Calu3 (cell line): ENCODE results near the gene PRDM2. TPM values are rescaled to one million over a fixed set of nuclear protein-coding genes. Genes with fewer than 3 reads are reported as not detected.

Experiments
- BruUV-seq: library from RNA; stranded (reverse); fragments of 400-500 nt; replicated peaks from 2 replicates; lab custom pipeline; 2021; lab: Mats Ljungman, UMichigan
- CTCF ChIA-PET: fragments of 300-600 bp; sonication (Branson Sonifier 250); formaldehyde crosslinking; loops from one replicate; lab custom pipeline; 2022; ENCODE audit warnings: antibody characterized with exemption; lab: Charles Lee
- DNase-seq: peaks from one replicate; pipeline ENCODE4 v3.0.0; 2022
- H3K27ac Mint-ChIP-seq: one replicate; pipeline ENCODE4 v1.8.0; 2022; ENCODE audit warnings: mixed read lengths; ENCODE audit not compliant: unreplicated experiment
- H3K27me3 Mint-ChIP-seq: one replicate; pipeline ENCODE4 v1.8.0; 2022; ENCODE audit warnings: mixed read lengths; ENCODE audit not compliant: unreplicated experiment
- H3K36me3 Mint-ChIP-seq: one replicate; pipeline ENCODE4 v1.8.0; 2022; ENCODE audit warnings: mild to moderate bottlenecking, moderate library complexity, mixed read lengths; ENCODE audit not compliant: insufficient read depth, unreplicated experiment
- H3K4me1 Mint-ChIP-seq: one replicate; pipeline ENCODE4 v1.8.0; 2022; ENCODE audit warnings: mild to moderate bottlenecking, low read depth, mixed read lengths; ENCODE audit not compliant: unreplicated experiment
- H3K4me3 Mint-ChIP-seq: one replicate; pipeline ENCODE4 v1.8.0; 2022; ENCODE audit warnings: mild to moderate bottlenecking, low read depth, moderate library complexity, mixed read lengths; ENCODE audit not compliant: unreplicated experiment
- H3K9me3 Mint-ChIP-seq: one replicate; pipeline ENCODE4 v1.8.0; 2022; ENCODE audit warnings: low read depth, mixed read lengths; ENCODE audit not compliant: unreplicated experiment
- intact Hi-C: fragments of 100-400 bp; cut with micrococcal nuclease; formaldehyde crosslinking; loops from one replicate; pipeline ENCODE4 v1.10.0; 2022; ENCODE audit not compliant: unreplicated experiment
- total RNA-seq: library from RNA; stranded (reverse); gene quantifications from 2 replicates; pipeline ENCODE4 v1.2.3, GENCODE V29; 2022
- TF ChIP-seq, protein P1 (sequence below): fragments of 200-600 bp; IDR thresholded peaks from one replicate; pipeline ENCODE4 v1.8.0; 2022; ENCODE audit warnings: antibody characterized with exemption; ENCODE audit not compliant: unreplicated experiment

The PRDM2 gene
- total RNA-seq, 1 experiment from 2014 or later, result 29.9 TPM

DNA sequence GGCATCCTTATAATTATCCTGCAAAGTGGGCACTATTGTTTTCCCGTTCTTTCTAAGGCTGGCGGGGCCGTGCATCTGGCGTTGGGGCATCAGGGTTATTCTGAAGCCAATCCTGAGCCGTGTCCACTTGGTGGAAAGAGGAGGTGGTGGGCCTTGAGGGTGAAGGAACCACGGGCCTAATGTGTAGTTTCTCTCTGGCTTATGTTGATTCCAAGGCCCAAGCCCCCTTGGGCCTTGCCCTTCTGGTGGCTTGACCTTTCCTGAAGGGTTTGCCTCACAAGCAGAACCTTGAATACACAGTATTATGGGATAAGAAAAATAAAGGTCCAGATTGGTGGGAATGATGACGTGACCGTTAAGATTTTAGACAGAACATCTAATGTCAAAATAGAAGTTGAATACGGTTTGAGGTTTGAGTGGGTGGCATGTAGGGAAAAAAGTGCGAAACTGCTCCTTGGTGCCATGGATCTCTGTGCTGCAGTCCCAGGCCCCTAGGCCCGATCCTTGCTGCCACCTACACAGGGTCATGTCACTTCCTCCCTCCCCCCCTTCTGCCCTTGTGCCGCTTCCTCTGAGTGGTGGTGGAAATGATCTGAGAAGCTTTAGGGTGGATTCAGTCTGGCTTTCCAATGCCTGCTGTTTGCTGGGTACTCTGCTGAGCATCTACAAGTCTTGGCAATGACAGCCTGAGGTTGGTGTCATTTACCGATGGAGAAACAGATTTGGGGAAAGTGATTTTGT is 90.5 kb downstream of the PRDM2 start:
- no peak overlapping the region for H3K4me3 Mint-ChIP-seq
- CTCF ChIA-PET, result no interaction called here
- BruUV-seq, result no TSS peak
- intact Hi-C loops, result no loop called here
- H3K36me3 Mint-ChIP-seq, result peaks cover 7% of the 10 kb centered on the region
- TF ChIP-seq, protein P1, sequence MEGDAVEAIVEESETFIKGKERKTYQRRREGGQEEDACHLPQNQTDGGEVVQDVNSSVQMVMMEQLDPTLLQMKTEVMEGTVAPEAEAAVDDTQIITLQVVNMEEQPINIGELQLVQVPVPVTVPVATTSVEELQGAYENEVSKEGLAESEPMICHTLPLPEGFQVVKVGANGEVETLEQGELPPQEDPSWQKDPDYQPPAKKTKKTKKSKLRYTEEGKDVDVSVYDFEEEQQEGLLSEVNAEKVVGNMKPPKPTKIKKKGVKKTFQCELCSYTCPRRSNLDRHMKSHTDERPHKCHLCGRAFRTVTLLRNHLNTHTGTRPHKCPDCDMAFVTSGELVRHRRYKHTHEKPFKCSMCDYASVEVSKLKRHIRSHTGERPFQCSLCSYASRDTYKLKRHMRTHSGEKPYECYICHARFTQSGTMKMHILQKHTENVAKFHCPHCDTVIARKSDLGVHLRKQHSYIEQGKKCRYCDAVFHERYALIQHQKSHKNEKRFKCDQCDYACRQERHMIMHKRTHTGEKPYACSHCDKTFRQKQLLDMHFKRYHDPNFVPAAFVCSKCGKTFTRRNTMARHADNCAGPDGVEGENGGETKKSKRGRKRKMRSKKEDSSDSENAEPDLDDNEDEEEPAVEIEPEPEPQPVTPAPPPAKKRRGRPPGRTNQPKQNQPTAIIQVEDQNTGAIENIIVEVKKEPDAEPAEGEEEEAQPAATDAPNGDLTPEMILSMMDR, result no peak
- no peak for DNase-seq
- no peaks in the 10 kb centered on the region for H3K27me3 Mint-ChIP-seq
- no peaks in the 10 kb centered on the region for H3K9me3 Mint-ChIP-seq
- H3K4me1 Mint-ChIP-seq, result no peaks in the 10 kb centered on the region
- H3K27ac Mint-ChIP-seq, result no peak overlapping the region

DNA sequence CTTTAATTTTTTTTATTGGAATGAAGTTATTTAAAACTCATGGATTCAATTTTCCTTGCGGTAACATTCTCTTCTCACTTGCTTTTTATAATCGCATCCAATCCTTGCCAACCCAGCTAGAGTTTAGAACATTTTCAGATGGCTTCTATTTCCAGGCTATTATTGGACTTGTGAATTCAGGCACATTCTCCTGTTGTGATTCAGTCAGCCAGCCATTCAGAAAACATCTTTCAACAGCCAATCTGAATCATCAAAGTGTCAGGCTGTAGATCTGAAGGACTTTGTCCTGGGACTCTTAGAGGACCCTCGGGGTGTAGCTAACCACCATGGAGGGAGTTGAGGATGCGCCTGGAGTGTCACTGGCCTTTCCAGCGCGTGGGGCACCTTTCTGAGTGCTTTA is 92.4 kb downstream of the PRDM2 start:
- Mint-ChIP-seq H3K9me3 (no peaks in the 10 kb centered on the region), H3K4me3 (no peak overlapping the region), H3K27ac (no peak overlapping the region), H3K27me3 (no peaks in the 10 kb centered on the region), H3K36me3 (no peaks in the 10 kb centered on the region), H3K4me1 (no peaks in the 10 kb centered on the region)
- no TSS peak for BruUV-seq
- intact Hi-C loops, result no loop called here
- CTCF ChIA-PET, result no interaction called here
- TF ChIP-seq, protein P1, result no peak
- no peak for DNase-seq

DNA sequence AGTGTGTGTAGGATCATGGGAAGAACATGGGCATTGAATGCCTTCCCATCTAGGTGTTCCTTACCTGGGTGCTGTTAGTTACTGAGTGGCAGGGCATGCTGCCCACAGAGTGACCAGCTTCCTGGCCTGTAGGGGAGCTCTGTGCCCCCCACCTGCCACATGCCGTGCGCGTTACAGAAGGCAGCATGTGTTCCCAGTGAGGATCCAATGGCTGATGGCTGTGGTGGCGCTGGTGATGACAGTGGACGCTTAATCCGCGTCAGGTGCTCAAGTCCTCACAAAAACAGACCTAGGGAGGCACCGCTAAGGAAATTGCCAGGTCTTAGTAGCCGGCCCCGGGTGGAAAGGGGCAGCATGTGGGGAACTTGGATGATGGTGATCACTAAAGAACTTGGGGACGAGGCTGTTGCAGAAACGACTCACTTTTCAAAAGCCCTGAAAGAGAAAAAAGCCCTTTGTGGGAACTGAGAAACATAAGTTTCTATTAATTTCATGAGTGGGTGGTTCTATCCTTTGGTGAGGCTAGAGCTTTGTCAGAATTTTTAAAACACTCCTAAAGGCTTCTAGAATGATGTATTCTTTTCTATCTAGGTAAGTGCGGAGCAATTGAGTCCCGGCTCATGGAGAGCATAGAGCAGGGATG is 93.2 kb downstream of the PRDM2 start:
- no peak for DNase-seq
- CTCF ChIA-PET, result no interaction called here
- TF ChIP-seq, protein P1, result no peak
- no peaks in the 10 kb centered on the region for H3K36me3 Mint-ChIP-seq
- no peaks in the 10 kb centered on the region for H3K4me1 Mint-ChIP-seq
- BruUV-seq, result no TSS peak
- intact Hi-C loops, result no loop called here
- H3K9me3 Mint-ChIP-seq, result no peaks in the 10 kb centered on the region
- no peaks in the 10 kb centered on the region for H3K27me3 Mint-ChIP-seq
- no peak overlapping the region for H3K4me3 Mint-ChIP-seq
- H3K27ac Mint-ChIP-seq, result no peak overlapping the region

DNA sequence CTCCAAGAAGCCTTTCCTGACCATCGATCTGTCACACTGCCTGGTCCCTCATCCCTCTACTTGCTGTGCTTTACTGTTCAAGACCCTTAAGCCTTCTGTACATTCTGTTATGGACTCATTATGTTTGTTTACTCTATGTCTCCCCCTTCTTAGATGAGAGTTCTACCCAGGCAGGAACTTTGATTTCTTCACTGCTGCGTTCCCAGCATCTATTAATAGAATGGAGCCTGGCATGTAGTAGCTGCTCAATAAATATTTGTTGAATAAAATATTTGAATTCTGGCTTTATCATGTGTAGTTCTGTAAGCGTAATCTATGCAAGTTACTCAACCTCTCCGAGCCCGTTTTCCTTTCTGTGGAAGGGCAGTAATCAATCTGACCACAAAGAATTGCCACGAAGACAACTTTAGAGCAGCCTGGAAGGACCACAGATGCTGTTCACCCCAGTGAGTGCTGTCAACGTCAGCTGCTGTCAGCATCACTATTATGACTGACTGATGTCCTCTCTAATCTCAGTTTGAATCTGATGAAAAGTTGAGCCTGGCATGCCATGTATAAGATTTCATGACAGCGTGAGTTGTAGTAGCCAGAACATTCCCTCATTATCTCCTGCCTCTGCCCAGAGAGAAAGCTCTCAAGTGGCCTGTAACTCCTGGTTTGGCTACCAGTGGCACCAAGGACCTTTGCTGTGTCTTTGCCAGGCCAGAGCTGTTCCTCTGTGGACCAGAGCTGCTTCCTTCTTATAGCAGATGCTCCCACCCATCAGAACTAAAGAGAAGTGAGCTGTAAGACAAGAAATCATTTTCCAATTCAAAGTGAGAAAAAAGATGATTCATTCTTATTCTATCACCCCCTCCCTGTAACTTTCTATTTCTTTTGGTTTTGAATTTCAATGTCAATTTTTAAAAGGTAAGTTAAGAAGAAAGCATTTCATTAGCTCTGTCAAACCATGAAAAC is 94.5 kb downstream of the PRDM2 start:
- intact Hi-C loops, result no loop called here
- no peak overlapping the region for H3K4me3 Mint-ChIP-seq
- no peaks in the 10 kb centered on the region for H3K4me1 Mint-ChIP-seq
- TF ChIP-seq, protein P1, result no peak
- H3K27me3 Mint-ChIP-seq, result no peaks in the 10 kb centered on the region
- CTCF ChIA-PET, result no interaction called here
- H3K9me3 Mint-ChIP-seq, result no peaks in the 10 kb centered on the region
- no peak for DNase-seq
- BruUV-seq, result no TSS peak
- no peaks in the 10 kb centered on the region for H3K36me3 Mint-ChIP-seq
- H3K27ac Mint-ChIP-seq, result no peak overlapping the region
